ENCODE data around the gene THEM5. TPM values are rescaled to one million over a fixed set of nuclear protein-coding genes. Genes with fewer than 3 reads are reported as not detected.
A peak's percentile ranks its signal among the peaks of the same experiment; 100 is the strongest.
"Not testable (repeated sequence)": the region's sequence is repeated elsewhere in the genome, so short reads cannot be mapped to it uniquely, and the experiment has no call there.

The THEM5 gene
- total and polyA plus RNA-seq, 8 donors: 0.67 to 1.2 (median 1.00) TPM; not detected in 2

DNA sequence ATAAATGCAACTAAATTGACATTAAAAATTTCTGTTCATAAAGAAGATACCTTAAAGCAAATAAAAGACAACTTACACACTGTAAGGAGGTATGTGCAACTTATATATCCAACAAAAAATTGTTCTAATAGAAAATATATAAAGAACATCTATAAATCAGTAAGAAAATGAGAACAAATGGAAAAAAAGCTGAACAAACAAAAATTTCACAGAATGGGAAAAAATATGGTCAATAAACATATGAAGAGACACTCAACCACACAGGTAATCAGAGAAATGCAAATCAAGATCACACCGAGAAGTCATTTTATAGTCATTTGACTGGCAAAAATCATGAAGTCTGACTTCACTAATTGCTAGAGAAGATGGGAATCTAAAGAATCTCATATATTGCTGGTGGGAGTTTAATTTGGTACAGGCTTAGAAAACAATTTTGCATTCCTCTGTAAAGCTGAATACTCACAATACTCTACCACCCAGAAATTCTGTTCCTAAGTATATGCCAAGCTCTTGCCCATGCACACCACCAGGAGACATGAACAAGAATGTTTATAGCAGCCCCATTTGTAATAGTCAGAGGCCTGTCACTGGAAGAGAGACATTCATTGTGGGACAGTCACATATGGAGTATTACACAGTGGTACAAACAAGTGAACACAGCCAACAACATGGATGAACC is 22.0 kb upstream of the THEM5 start:
- intact Hi-C loops (cut with DNase I): no loop called here
- no peaks in the 10 kb centered on the region for H3K9me3 ChIP-seq
- DNase-seq (no peak), ATAC-seq (no peak)
- no peaks in the 10 kb centered on the region for H3K27me3 ChIP-seq
- H3K4me1 ChIP-seq: no peaks in the 10 kb centered on the region
- TF ChIP-seq, protein P1, sequence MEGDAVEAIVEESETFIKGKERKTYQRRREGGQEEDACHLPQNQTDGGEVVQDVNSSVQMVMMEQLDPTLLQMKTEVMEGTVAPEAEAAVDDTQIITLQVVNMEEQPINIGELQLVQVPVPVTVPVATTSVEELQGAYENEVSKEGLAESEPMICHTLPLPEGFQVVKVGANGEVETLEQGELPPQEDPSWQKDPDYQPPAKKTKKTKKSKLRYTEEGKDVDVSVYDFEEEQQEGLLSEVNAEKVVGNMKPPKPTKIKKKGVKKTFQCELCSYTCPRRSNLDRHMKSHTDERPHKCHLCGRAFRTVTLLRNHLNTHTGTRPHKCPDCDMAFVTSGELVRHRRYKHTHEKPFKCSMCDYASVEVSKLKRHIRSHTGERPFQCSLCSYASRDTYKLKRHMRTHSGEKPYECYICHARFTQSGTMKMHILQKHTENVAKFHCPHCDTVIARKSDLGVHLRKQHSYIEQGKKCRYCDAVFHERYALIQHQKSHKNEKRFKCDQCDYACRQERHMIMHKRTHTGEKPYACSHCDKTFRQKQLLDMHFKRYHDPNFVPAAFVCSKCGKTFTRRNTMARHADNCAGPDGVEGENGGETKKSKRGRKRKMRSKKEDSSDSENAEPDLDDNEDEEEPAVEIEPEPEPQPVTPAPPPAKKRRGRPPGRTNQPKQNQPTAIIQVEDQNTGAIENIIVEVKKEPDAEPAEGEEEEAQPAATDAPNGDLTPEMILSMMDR (IDR thresholded peaks at IDR 0.05): no peak
- H3K4me3 ChIP-seq: no peak overlapping the region
- peaks cover 0 to 18% of the 10 kb centered on the region in 2 donors for H3K36me3 ChIP-seq
- no peak overlapping the region for H3K27ac ChIP-seq

DNA sequence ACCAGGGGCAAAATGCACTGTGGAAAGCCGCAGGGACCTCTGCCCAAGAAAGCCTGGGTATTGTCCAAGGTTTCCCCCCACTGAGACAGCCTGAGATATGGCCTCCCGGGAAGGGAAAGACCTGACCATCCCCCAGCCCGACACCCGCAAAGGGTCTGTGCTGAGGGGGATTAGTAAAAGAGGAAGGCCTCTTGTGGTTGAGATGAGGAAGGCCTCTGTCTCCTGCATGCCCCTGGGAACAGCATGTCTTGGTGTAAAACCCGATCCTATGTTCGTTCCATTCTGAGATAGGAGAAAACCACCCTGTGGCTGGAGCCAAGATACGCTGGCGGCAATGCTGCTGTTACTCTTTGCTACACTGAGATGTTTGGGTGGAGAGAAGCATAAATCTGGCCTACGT is 19.3 kb upstream of the THEM5 start:
- H3K27me3 ChIP-seq; intact Hi-C loops (cut with DNase I); H3K4me3 ChIP-seq; H3K4me1 ChIP-seq; DNase-seq; ATAC-seq; H3K27ac ChIP-seq; H3K9me3 ChIP-seq: not testable (repeated sequence)
- peaks cover 0 to 18% of the 10 kb centered on the region in 2 donors for H3K36me3 ChIP-seq

DNA sequence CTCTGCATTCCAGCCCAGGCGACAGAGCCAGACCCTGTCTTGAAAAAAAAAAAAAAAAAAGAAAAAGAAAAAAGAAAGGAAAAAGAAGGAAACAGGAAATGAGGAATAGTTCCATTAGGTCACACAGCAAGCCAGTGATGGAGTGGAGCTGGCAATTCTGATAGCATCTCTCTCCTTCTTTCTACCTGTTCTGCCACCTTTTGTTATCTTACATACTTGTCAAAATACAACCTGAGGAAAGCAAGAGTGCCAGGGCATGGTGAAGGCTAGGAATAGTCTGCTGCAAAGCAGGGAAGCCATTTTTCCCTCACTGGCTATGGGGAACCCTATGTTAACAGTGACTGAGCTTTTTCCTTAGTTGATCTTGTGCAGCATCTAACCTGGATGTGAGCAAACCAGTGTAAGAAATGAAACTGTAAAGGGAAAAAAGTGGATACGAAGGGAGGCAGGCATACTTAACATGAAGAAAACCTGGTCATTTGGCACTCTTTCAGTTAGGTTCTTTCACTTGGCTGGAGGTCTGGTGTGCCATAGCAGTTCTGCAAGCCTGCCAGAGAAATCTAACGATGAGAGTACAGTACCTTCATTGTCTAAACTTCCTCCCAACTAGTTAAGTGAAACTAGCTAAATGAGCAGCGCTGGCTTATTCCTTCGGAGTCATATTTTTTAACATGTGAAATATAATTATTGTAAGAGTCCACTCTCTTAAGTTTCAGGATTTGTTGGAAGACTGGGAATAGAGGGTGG is 17.9 kb upstream of the THEM5 start:
- intact Hi-C loops (cut with DNase I): no loop called here
- H3K27me3 ChIP-seq: no peaks in the 10 kb centered on the region
- DNase-seq (no peak), ATAC-seq (no peak)
- TF ChIP-seq, protein P1 (IDR thresholded peaks at IDR 0.05): no peak
- H3K4me3 ChIP-seq: no peak overlapping the region
- no peaks in the 10 kb centered on the region for H3K9me3 ChIP-seq
- no peak overlapping the region for H3K27ac ChIP-seq
- H3K4me1 ChIP-seq: peaks cover 0 to 5% of the 10 kb centered on the region in 2 donors
- H3K36me3 ChIP-seq: peaks cover 0 to 18% of the 10 kb centered on the region in 2 donors

DNA sequence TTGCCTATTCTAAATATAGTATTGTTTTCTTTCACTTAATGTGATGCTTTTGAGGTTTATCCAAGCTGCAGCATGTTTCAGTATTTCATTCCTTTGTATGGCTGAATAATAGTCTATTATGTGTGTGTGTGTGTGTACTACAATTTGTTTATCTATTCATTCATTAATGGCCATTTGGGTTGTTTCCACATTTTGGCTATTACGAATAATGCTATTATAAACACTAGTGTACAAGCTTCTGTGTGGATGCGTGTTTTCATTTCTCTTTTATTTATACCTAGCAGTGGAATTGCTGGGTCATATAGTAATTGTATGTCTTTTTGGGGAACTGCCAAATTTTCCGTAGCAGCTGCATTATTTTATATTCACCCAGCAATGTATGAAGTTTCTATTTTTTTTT is 15.0 kb upstream of the THEM5 start:
- Histone ChIP-seq H3K9me3 (no peaks in the 10 kb centered on the region), H3K4me1 (peaks cover 0 to 5% of the 10 kb centered on the region in 2 donors), H3K27me3 (no peaks in the 10 kb centered on the region), H3K4me3 (no peak overlapping the region), H3K36me3 (peaks cover 0 to 3% of the 10 kb centered on the region in 2 donors), H3K27ac (peak overlapping the region in 1 of 2 donors; percentile 49)
- TF ChIP-seq, protein P1 (IDR thresholded peaks at IDR 0.05): no peak
- ATAC-seq (no peak), DNase-seq (peak in 2 of 4 donors; percentile 83 to 87)
- intact Hi-C loops (cut with DNase I): no loop called here

DNA sequence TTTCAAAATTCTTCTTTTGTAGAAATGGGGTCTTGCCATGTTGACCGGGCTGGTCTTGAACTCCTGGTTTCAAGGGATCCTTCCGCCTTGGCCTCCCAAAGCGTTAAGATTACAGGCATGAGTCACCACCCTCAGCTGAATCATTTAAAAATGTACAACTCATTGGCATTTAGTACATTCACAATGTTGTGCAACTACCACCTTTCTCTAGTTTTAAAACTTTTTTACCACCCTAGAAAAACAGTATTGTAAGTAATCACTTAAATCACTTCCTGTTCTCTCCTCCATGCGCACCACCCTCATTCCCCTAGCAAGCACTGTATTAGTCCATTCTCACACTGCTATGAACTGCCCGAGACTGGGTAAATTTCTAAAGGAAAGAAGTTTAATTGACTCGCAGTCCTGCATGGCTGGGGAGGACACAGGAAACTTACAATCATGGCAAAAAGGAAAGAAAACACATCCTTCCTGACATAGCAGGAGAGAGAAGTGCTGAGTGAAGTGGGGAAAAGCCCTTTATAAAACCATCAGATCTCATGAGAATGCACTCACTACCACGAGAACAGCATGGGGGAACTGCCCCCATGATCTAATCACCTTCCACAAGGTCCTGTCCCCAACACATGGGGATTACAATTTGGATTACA is 14.4 kb upstream of the THEM5 start:
- H3K9me3 ChIP-seq: no peaks in the 10 kb centered on the region
- no peaks in the 10 kb centered on the region for H3K27me3 ChIP-seq
- H3K27ac ChIP-seq: peak overlapping the region in 1 of 2 donors; percentile 49
- H3K36me3 ChIP-seq: no peaks in the 10 kb centered on the region
- peak; percentile 33 for ATAC-seq
- H3K4me3 ChIP-seq: no peak overlapping the region
- TF ChIP-seq, protein P1 (IDR thresholded peaks at IDR 0.05): no peak
- H3K4me1 ChIP-seq: peaks cover 0 to 5% of the 10 kb centered on the region in 2 donors
- intact Hi-C loops (cut with DNase I): no loop called here
- no peak for DNase-seq
